D721Med (cell line): ENCODE measurements around the gene PRSS57.

Source experiments
- DNase-seq: peaks from one replicate; pipeline ENCODE4 v3.0.0; 2011; ENCODE audit warnings: low spot score; ENCODE audit not compliant: insufficient read length
- FAIRE-seq: peaks from 2 replicates; lab custom pipeline; 2011; peaks lifted over from hg19 to GRCh38; lab: Jason Lieb, UNC
- CTCF ChIP-seq: IDR thresholded peaks from 2 replicates; pipeline ENCODE4 v1.5.1; 2012; ENCODE audit warnings: mild to moderate bottlenecking, control low read depth; ENCODE audit not compliant: insufficient read depth; ENCODE audit errors: missing control alignments

PRSS57 gene

GRCh38 chr19:688214-688613, 7.0 kb downstream of the PRSS57 start:
- no peak for DNase-seq
- TF ChIP-seq CTCF, result no peak
- no peak for FAIRE-seq

- no peak for TF ChIP-seq CTCF
- no peak for DNase-seq
- no peak for FAIRE-seq
These were observed 7.6 kb downstream of the PRSS57 start for GRCh38 chr19:687569-688166.

GRCh38 chr19:686589-687297, 8.5 kb downstream of the PRSS57 start:
- no peak for TF ChIP-seq CTCF
- DNase-seq, result no peak
- no peak for FAIRE-seq

- FAIRE-seq (no peak), DNase-seq (no peak)
- no peak for TF ChIP-seq CTCF
These were observed 9.8 kb downstream of the PRSS57 start for GRCh38 chr19:685454-685931.

- no peak for DNase-seq
- no peak for TF ChIP-seq CTCF
- FAIRE-seq, result no peak
These were observed 12.5 kb downstream of the PRSS57 start for GRCh38 chr19:682678-683320.

- DNase-seq, result no peak
- no peak for TF ChIP-seq CTCF
- FAIRE-seq, result no peak
These were observed 13.9 kb downstream of the PRSS57 start for GRCh38 chr19:681029-682019.
